Measurements from ENCODE around the gene TSR3.

GRCh38 chr16:1336619-1337018 lies 15.1 kb downstream of the TSR3 start:
- TF ChIP-seq CTCF (IDR thresholded peaks at IDR 0.05; ENCODE audit: low read length): no peak
- no peak for TF ChIP-seq EZH2 (optimal IDR thresholded peaks at IDR 0.05; ENCODE audit: low read depth, low read length)
- no peak for TF ChIP-seq EZH2phosphoT487 (IDR thresholded peaks at IDR 0.05; ENCODE audit: low read length)
